ENCODE results near the gene NUDT3. TPM values are rescaled to one million over a fixed set of nuclear protein-coding genes. Genes with fewer than 3 reads are reported as not detected.

NUDT3 gene
- total and polyA plus RNA-seq, 9 of the 15 experiments (the other 6 are each of a cell fraction or from before 2014, with no cell fraction given): 5.4 to 81.2 (median 56.4) TPM

- no peak for TF ChIP-seq SAFB2 (IDR thresholded peaks at IDR 0.05; ENCODE audit: borderline replicate concordance, low read depth, low read length, severe bottlenecking)
- TF ChIP-seq COPS2 (conservative IDR thresholded peaks at IDR 0.05): no peak
- peak; percentile 72 for TF ChIP-seq E2F8 (IDR thresholded peaks at IDR 0.05; ENCODE audit: low read depth, partially characterized antibody)
- TF ChIP-seq RBFOX2 (IDR thresholded peaks at IDR 0.05; ENCODE audit: low read depth, low read length): peak; percentile 83
- TF ChIP-seq MEIS2 (IDR thresholded peaks at IDR 0.05; ENCODE audit: partially characterized antibody): no peak
- no peak for TF ChIP-seq HDAC6 (IDR thresholded peaks at IDR 0.05; ENCODE audit: low read depth, low read length)
- TF ChIP-seq ZNF121 (CRISPR knock-in tag; conservative IDR thresholded peaks at IDR 0.05): no peak
- TF ChIP-seq, protein P1, sequence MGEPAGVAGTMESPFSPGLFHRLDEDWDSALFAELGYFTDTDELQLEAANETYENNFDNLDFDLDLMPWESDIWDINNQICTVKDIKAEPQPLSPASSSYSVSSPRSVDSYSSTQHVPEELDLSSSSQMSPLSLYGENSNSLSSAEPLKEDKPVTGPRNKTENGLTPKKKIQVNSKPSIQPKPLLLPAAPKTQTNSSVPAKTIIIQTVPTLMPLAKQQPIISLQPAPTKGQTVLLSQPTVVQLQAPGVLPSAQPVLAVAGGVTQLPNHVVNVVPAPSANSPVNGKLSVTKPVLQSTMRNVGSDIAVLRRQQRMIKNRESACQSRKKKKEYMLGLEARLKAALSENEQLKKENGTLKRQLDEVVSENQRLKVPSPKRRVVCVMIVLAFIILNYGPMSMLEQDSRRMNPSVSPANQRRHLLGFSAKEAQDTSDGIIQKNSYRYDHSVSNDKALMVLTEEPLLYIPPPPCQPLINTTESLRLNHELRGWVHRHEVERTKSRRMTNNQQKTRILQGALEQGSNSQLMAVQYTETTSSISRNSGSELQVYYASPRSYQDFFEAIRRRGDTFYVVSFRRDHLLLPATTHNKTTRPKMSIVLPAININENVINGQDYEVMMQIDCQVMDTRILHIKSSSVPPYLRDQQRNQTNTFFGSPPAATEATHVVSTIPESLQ (CRISPR knock-in tag; IDR thresholded peaks at IDR 0.05): no peak
- no peak for TF ChIP-seq TFE3 (CRISPR knock-in tag; IDR thresholded peaks at IDR 0.05)
- TF ChIP-seq AFF1 (IDR thresholded peaks at IDR 0.05; ENCODE audit: low read depth in 1 of 2, partially characterized antibody in 2 of 2): no peak
Measured at GRCh38 chr6:34246563-34247391, 145.7 kb downstream of the NUDT3 start (continued).
